ENCODE results near the gene BMAL2. TPM values are rescaled to one million over a fixed set of nuclear protein-coding genes. Genes with fewer than 3 reads are reported as not detected.

Gene BMAL2
- total and polyA plus RNA-seq, 5 experiments from 2014 or later, result not detected

- DNase-seq (no peak), ATAC-seq (no peak)
- Mint-ChIP-seq H3K4me3 (no peak overlapping the region), H3K27ac (no peak overlapping the region), H3K27me3 (peaks cover 0 to 7% (median 2%) of the 10 kb centered on the region in 5 donors), H3K9me3 (no peaks in the 10 kb centered on the region), H3K4me1 (peaks cover 0 to 2% (median 0%) of the 10 kb centered on the region in 4 donors), H3K36me3 (no peaks in the 10 kb centered on the region)
- POLR2A ChIA-PET, result no interaction called here
These were observed 12.1 kb downstream of the BMAL2 start for GRCh38 chr12:27344760-27345159.

- no peaks in the 10 kb centered on the region for H3K36me3 Mint-ChIP-seq
- no peak for DNase-seq
- peaks cover 0 to 8% (median 1%) of the 10 kb centered on the region in 5 donors for H3K27me3 Mint-ChIP-seq
- no peak overlapping the region for H3K27ac Mint-ChIP-seq
- H3K4me3 Mint-ChIP-seq, result no peak overlapping the region
- peaks cover 0 to 2% (median 0%) of the 10 kb centered on the region in 4 donors for H3K4me1 Mint-ChIP-seq
- no peak for ATAC-seq
- H3K9me3 Mint-ChIP-seq, result no peaks in the 10 kb centered on the region
- POLR2A ChIA-PET, result no interaction called here
These were observed 12.7 kb downstream of the BMAL2 start for GRCh38 chr12:27345376-27345775.

GRCh38 chr12:27347779-27348178 lies 15.1 kb downstream of the BMAL2 start:
- no peaks in the 10 kb centered on the region for H3K9me3 Mint-ChIP-seq
- DNase-seq (no peak), ATAC-seq (no peak)
- H3K4me1 Mint-ChIP-seq, result peaks cover 0 to 2% (median 0%) of the 10 kb centered on the region in 4 donors
- POLR2A ChIA-PET, result no interaction called here
- no peaks in the 10 kb centered on the region for H3K36me3 Mint-ChIP-seq
- H3K4me3 Mint-ChIP-seq, result no peak overlapping the region
- no peak overlapping the region for H3K27ac Mint-ChIP-seq
- peaks cover 1 to 8% (median 2%) of the 10 kb centered on the region in 5 donors for H3K27me3 Mint-ChIP-seq

- ATAC-seq (no peak), DNase-seq (no peak)
- H3K9me3 Mint-ChIP-seq, result no peaks in the 10 kb centered on the region
- H3K4me3 Mint-ChIP-seq, result no peak overlapping the region
- POLR2A ChIA-PET, result no interaction called here
- H3K27ac Mint-ChIP-seq, result no peak overlapping the region
- peaks cover 0 to 2% (median 0%) of the 10 kb centered on the region in 4 donors for H3K4me1 Mint-ChIP-seq
- H3K27me3 Mint-ChIP-seq, result peaks cover 1 to 13% (median 2%) of the 10 kb centered on the region in 5 donors
- no peaks in the 10 kb centered on the region for H3K36me3 Mint-ChIP-seq
These were observed 18.8 kb downstream of the BMAL2 start for GRCh38 chr12:27351476-27351875.

- no peak for ATAC-seq
- Mint-ChIP-seq H3K36me3 (no peaks in the 10 kb centered on the region), H3K4me3 (no peak overlapping the region), H3K9me3 (no peaks in the 10 kb centered on the region), H3K4me1 (no peaks in the 10 kb centered on the region), H3K27ac (no peak overlapping the region), H3K27me3 (peaks cover 0 to 19% (median 1%) of the 10 kb centered on the region in 5 donors)
- DNase-seq, result no peak
- POLR2A ChIA-PET, result no interaction called here
These were observed 22.9 kb downstream of the BMAL2 start for GRCh38 chr12:27355486-27355885.

GRCh38 chr12:27355979-27356378 lies 23.3 kb downstream of the BMAL2 start:
- Mint-ChIP-seq H3K4me3 (no peak overlapping the region), H3K27me3 (peaks cover 0 to 19% (median 1%) of the 10 kb centered on the region in 5 donors), H3K9me3 (no peaks in the 10 kb centered on the region), H3K27ac (no peak overlapping the region), H3K36me3 (no peaks in the 10 kb centered on the region), H3K4me1 (no peaks in the 10 kb centered on the region)
- POLR2A ChIA-PET, result no interaction called here
- DNase-seq (no peak), ATAC-seq (no peak)

- no peaks in the 10 kb centered on the region for H3K4me1 Mint-ChIP-seq
These were observed 27.1 kb downstream of the BMAL2 start for GRCh38 chr12:27359578-27360340.

GRCh38 chr12:27361372-27361771 lies 28.7 kb downstream of the BMAL2 start:
- DNase-seq, result no peak
- Mint-ChIP-seq H3K9me3 (peaks cover 0 to 5% (median 0%) of the 10 kb centered on the region in 9 donors), H3K36me3 (no peaks in the 10 kb centered on the region), H3K27ac (no peak overlapping the region), H3K4me3 (no peak overlapping the region), H3K27me3 (peaks cover 0 to 6% (median 0%) of the 10 kb centered on the region in 5 donors), H3K4me1 (no peaks in the 10 kb centered on the region)
- no peak for ATAC-seq
- POLR2A ChIA-PET, result interaction anchor here (0.9 kb wide), 1 partner anchor 28 kb away, joined by 3 read pairs; no protein-coding TSS in a partner anchor

More at GRCh38 chr12:27359578-27360340, 27.1 kb downstream of the BMAL2 start:
- H3K27ac Mint-ChIP-seq, result no peak overlapping the region
- POLR2A ChIA-PET, result no interaction called here
- DNase-seq (no peak), ATAC-seq (no peak)
- peaks cover 0 to 15% (median 0%) of the 10 kb centered on the region in 5 donors for H3K27me3 Mint-ChIP-seq
- H3K36me3 Mint-ChIP-seq, result no peaks in the 10 kb centered on the region
- H3K4me3 Mint-ChIP-seq, result no peak overlapping the region
- peaks cover 0 to 5% (median 0%) of the 10 kb centered on the region in 9 donors for H3K9me3 Mint-ChIP-seq

- DNase-seq (no peak), ATAC-seq (no peak)
- Mint-ChIP-seq H3K36me3 (no peaks in the 10 kb centered on the region), H3K27ac (no peak overlapping the region), H3K27me3 (peaks cover 5 to 28% (median 12%) of the 10 kb centered on the region in 5 donors), H3K9me3 (peaks cover 0 to 5% (median 0%) of the 10 kb centered on the region in 9 donors), H3K4me3 (no peak overlapping the region), H3K4me1 (no peaks in the 10 kb centered on the region)
- POLR2A ChIA-PET, result no interaction called here
These were observed 34.0 kb downstream of the BMAL2 start for GRCh38 chr12:27366621-27367020.

GRCh38 chr12:27367078-27367477 lies 34.4 kb downstream of the BMAL2 start:
- Mint-ChIP-seq H3K9me3 (peaks cover 0 to 5% (median 0%) of the 10 kb centered on the region in 9 donors), H3K36me3 (no peaks in the 10 kb centered on the region), H3K27ac (no peak overlapping the region), H3K27me3 (peaks cover 5 to 28% (median 12%) of the 10 kb centered on the region in 5 donors), H3K4me1 (no peaks in the 10 kb centered on the region), H3K4me3 (no peak overlapping the region)
- DNase-seq, result no peak
- no peak for ATAC-seq
- POLR2A ChIA-PET, result no interaction called here

- no peak overlapping the region for H3K4me3 Mint-ChIP-seq
- H3K4me1 Mint-ChIP-seq, result no peaks in the 10 kb centered on the region
- H3K9me3 Mint-ChIP-seq, result no peaks in the 10 kb centered on the region
- no peak for ATAC-seq
- no peaks in the 10 kb centered on the region for H3K36me3 Mint-ChIP-seq
- peaks cover 0 to 2% (median 0%) of the 10 kb centered on the region in 5 donors for H3K27me3 Mint-ChIP-seq
- POLR2A ChIA-PET, result no interaction called here
- no peak overlapping the region for H3K27ac Mint-ChIP-seq
- no peak for DNase-seq
These were observed 49.6 kb downstream of the BMAL2 start for GRCh38 chr12:27382171-27382795.
